HepG2 (cell line): ENCODE data around the gene ZNF780B.

Experiments used
- CHD4 ChIP-seq: fragments of 200-600 bp; sonication (generic); IDR thresholded peaks from 2 replicates; pipeline ENCODE4 v1.7.0; 2017; ENCODE audit warnings: mild to moderate bottlenecking, low read length, borderline replicate concordance
- FUBP1 ChIP-seq: sonication (generic); formaldehyde crosslinking; IDR thresholded peaks from 2 replicates; pipeline ENCODE4 v1.5.1; 2020; ENCODE audit warnings: missing genetic modification reagents, mild to moderate bottlenecking, borderline replicate concordance
- KLF15 ChIP-seq: sonication (generic); formaldehyde crosslinking; IDR thresholded peaks from 2 replicates; pipeline ENCODE4 v1.8.1; 2023; ENCODE audit warnings: borderline replicate concordance, mild to moderate bottlenecking, inconsistent platforms, missing genetic modification reagents, mixed read lengths
- MXI1 ChIP-seq: IDR thresholded peaks from 3 replicates; pipeline ENCODE4 v1.6.1; 2012; ENCODE audit warnings: low read depth, low read length, inconsistent platforms, borderline replicate concordance
- POLR2A ChIP-seq, 2 experiments: IDR thresholded peaks; 2 replicates each; pipeline ENCODE4 v1.6.1; 2011; ENCODE audit warnings: low read depth in 2 of 2, low read length in 2 of 2, mild to moderate bottlenecking in 1 of 2, moderate library complexity in 1 of 2; ENCODE audit not compliant: insufficient read depth in 1 of 2
- TSC22D2 ChIP-seq: sonication (generic); formaldehyde crosslinking; IDR thresholded peaks from 2 replicates; pipeline ENCODE4 v1.5.1; 2020; ENCODE audit warnings: missing genetic modification reagents, mild to moderate bottlenecking, borderline replicate concordance
- ZNF207 ChIP-seq: fragments of 450-650 bp; IDR thresholded peaks from 2 replicates; pipeline ENCODE4 v1.6.1; 2016; ENCODE audit warnings: antibody characterized with exemption, borderline replicate concordance
- ZNF354B ChIP-seq: sonication (generic); formaldehyde crosslinking; IDR thresholded peaks from 2 replicates; pipeline ENCODE4 v1.8.0; 2022; ENCODE audit warnings: mild to moderate bottlenecking, missing genetic modification reagents
- ZNF570 ChIP-seq: sonication (generic); formaldehyde crosslinking; IDR thresholded peaks from 2 replicates; pipeline ENCODE4 v1.4.0; 2020; ENCODE audit warnings: mild to moderate bottlenecking, missing genetic modification reagents, borderline replicate concordance
- TF ChIP-seq, protein P1 (sequence below): sonication (generic); formaldehyde crosslinking; IDR thresholded peaks from 2 replicates; pipeline ENCODE4 v1.5.0; 2020; ENCODE audit warnings: mild to moderate bottlenecking, missing genetic modification reagents, moderate library complexity
- TF ChIP-seq, protein P2 (sequence below), 2 experiments: IDR thresholded peaks; 2 replicates each; pipeline ENCODE4 v1.6.1; 2011 to 2012; ENCODE audit warnings: low read length in 2 of 2, borderline replicate concordance in 1 of 2, low read depth in 1 of 2, mild to moderate bottlenecking in 1 of 2, moderate library complexity in 1 of 2

DNA sequence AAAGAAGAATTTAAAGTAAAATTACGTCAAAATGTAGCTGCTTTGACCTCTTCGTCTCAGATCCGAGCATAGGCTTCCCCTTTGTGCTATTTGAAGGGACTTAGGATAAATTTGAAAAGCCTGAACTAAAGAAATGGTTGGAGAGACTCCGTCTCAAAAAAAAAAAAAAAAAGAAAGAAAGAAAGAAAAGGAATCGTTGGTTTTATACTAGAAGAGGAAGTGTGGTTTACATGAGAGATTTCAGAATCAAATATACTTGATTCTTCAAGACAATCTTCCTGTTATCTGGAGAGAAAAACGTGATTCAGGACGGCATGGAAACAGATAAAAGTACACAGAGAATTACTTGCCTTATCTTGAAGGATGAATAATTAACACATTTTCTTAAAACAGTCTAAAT, 474 bp upstream of the ZNF780B start:
- TF ChIP-seq ZNF354B (CRISPR knock-in tag) (no peak), ZNF207 (no peak), ZNF570 (CRISPR knock-in tag) (no peak), POLR2A (IDR thresholded peaks at IDR 0.05; ENCODE audit: insufficient read depth in 1 of 2, low read depth in 2 of 2, low read length in 2 of 2) (no peak), CHD4 (no peak), TSC22D2 (no peak), KLF15 (CRISPR knock-in tag) (no peak), FUBP1 (CRISPR knock-in tag) (no peak), MXI1 (no peak)
- TF ChIP-seq, protein P1, sequence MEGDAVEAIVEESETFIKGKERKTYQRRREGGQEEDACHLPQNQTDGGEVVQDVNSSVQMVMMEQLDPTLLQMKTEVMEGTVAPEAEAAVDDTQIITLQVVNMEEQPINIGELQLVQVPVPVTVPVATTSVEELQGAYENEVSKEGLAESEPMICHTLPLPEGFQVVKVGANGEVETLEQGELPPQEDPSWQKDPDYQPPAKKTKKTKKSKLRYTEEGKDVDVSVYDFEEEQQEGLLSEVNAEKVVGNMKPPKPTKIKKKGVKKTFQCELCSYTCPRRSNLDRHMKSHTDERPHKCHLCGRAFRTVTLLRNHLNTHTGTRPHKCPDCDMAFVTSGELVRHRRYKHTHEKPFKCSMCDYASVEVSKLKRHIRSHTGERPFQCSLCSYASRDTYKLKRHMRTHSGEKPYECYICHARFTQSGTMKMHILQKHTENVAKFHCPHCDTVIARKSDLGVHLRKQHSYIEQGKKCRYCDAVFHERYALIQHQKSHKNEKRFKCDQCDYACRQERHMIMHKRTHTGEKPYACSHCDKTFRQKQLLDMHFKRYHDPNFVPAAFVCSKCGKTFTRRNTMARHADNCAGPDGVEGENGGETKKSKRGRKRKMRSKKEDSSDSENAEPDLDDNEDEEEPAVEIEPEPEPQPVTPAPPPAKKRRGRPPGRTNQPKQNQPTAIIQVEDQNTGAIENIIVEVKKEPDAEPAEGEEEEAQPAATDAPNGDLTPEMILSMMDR (CRISPR knock-in tag) = no peak
- TF ChIP-seq, protein P2, sequence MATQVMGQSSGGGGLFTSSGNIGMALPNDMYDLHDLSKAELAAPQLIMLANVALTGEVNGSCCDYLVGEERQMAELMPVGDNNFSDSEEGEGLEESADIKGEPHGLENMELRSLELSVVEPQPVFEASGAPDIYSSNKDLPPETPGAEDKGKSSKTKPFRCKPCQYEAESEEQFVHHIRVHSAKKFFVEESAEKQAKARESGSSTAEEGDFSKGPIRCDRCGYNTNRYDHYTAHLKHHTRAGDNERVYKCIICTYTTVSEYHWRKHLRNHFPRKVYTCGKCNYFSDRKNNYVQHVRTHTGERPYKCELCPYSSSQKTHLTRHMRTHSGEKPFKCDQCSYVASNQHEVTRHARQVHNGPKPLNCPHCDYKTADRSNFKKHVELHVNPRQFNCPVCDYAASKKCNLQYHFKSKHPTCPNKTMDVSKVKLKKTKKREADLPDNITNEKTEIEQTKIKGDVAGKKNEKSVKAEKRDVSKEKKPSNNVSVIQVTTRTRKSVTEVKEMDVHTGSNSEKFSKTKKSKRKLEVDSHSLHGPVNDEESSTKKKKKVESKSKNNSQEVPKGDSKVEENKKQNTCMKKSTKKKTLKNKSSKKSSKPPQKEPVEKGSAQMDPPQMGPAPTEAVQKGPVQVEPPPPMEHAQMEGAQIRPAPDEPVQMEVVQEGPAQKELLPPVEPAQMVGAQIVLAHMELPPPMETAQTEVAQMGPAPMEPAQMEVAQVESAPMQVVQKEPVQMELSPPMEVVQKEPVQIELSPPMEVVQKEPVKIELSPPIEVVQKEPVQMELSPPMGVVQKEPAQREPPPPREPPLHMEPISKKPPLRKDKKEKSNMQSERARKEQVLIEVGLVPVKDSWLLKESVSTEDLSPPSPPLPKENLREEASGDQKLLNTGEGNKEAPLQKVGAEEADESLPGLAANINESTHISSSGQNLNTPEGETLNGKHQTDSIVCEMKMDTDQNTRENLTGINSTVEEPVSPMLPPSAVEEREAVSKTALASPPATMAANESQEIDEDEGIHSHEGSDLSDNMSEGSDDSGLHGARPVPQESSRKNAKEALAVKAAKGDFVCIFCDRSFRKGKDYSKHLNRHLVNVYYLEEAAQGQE (IDR thresholded peaks at IDR 0.05; ENCODE audit: borderline replicate concordance in 1 of 2, low read depth in 1 of 2, low read length in 2 of 2) = no peak
